ENCODE measurements around the gene RTP3.

DNA sequence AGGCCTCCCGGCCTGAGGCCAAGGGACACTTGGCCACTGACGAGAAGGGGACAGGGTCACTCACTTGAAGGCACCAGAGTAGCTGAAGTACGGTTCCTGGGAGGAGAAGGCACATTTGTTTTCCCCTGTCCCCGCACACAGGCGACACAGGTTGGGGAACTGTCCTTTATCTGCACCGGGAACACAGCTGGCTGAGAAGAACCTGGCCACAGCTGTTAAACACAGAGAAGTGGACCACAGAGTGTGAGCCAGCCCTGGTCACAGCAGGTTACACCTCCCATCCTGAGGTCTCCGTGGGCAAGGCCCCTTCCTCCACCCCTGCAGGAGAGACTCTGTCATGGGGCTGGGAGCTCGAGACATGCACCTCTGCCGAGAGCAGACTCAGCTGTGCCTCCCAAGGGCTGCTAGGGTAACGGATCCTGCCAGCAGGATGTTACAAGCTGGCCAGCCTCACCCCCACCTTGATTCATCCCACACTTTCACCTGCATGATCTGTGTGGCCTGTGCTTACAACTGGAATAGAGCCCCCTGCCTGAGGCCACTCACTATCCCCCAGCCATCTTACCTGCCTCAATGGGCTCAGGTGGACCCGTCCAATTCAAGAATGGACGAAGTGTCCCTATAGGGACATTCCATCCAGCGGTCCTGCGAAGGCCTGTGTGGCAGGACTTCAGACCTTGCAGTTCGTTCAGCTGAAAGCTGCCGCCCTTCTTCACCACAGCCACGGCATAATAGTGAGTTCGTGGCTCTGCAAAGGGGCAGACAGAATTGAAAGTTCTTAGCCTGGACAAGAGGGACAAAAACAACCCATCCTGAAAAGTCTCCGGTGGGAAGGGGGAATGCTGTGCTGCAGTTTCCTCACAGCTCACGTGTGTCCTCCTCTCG is 42.3 kb upstream of the RTP3 start:
- TF ChIP-seq, protein P1, sequence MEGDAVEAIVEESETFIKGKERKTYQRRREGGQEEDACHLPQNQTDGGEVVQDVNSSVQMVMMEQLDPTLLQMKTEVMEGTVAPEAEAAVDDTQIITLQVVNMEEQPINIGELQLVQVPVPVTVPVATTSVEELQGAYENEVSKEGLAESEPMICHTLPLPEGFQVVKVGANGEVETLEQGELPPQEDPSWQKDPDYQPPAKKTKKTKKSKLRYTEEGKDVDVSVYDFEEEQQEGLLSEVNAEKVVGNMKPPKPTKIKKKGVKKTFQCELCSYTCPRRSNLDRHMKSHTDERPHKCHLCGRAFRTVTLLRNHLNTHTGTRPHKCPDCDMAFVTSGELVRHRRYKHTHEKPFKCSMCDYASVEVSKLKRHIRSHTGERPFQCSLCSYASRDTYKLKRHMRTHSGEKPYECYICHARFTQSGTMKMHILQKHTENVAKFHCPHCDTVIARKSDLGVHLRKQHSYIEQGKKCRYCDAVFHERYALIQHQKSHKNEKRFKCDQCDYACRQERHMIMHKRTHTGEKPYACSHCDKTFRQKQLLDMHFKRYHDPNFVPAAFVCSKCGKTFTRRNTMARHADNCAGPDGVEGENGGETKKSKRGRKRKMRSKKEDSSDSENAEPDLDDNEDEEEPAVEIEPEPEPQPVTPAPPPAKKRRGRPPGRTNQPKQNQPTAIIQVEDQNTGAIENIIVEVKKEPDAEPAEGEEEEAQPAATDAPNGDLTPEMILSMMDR (IDR thresholded peaks at IDR 0.05; ENCODE audit: insufficient read depth, low read length, poor library complexity, severe bottlenecking), result no peak
- TF ChIP-seq EZH2phosphoT487 (conservative IDR thresholded peaks at IDR 0.05; ENCODE audit: low read length), result no peak

All from SU-DHL-6 (cell line).